GM18861 (cell line): ENCODE data around the gene PTH1R.

Source experiments
- ATAC-seq: cut with Tn5 transposase; IDR thresholded peaks from one replicate; pipeline ENCODE4 v1.9.1; 2021; ENCODE audit not compliant: unreplicated experiment

PTH1R gene

DNA sequence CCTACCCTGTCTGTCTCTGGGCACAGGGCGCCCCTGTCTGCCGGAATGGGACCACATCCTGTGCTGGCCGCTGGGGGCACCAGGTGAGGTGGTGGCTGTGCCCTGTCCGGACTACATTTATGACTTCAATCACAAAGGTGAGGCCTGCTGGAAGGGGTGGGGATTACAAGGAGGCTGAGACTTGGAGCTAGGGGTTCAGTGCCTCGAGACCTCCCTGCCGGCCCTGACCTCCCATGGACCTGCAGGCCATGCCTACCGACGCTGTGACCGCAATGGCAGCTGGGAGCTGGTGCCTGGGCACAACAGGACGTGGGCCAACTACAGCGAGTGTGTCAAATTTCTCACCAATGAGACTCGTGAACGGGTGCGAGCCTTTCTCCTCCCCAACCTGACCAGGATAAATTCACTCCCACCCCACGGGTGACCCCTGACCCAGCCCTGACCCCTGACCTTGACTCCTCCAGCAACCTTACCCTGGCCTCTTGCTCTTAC lies 20.4 kb downstream of the PTH1R start:
- no peak for ATAC-seq

DNA sequence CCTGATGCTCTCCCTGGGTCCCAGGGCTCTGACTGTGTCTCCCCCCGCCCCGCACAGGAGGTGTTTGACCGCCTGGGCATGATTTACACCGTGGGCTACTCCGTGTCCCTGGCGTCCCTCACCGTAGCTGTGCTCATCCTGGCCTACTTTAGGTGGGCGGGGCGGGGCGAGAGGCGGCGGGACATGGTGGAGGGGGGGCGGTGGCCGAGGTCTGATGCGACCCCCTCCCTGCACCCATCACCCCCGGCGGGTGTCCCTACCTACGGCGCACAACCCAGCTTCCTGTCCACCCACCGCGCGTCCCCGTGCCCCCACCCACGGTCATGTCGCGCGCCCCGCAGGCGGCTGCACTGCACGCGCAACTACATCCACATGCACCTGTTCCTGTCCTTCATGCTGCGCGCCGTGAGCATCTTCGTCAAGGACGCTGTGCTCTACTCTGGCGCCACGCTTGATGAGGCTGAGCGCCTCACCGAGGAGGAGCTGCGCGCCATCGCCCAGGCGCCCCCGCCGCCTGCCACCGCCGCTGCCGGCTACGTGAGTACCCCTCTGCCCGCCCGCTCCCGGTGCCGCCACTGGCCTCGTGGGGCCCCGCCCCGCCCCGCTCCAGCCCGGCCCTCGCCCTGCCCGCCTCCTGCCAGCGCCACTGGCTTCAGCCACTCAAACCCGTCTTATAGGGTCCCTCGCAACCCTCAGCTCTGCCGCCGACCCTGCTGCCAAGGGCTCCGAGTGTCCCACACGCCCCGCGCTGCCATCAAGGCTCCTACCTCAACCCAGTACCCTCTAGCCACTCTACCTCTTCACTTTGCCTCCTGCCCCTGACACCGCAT lies 21.0 kb downstream of the PTH1R start:
- ATAC-seq, result no peak

DNA sequence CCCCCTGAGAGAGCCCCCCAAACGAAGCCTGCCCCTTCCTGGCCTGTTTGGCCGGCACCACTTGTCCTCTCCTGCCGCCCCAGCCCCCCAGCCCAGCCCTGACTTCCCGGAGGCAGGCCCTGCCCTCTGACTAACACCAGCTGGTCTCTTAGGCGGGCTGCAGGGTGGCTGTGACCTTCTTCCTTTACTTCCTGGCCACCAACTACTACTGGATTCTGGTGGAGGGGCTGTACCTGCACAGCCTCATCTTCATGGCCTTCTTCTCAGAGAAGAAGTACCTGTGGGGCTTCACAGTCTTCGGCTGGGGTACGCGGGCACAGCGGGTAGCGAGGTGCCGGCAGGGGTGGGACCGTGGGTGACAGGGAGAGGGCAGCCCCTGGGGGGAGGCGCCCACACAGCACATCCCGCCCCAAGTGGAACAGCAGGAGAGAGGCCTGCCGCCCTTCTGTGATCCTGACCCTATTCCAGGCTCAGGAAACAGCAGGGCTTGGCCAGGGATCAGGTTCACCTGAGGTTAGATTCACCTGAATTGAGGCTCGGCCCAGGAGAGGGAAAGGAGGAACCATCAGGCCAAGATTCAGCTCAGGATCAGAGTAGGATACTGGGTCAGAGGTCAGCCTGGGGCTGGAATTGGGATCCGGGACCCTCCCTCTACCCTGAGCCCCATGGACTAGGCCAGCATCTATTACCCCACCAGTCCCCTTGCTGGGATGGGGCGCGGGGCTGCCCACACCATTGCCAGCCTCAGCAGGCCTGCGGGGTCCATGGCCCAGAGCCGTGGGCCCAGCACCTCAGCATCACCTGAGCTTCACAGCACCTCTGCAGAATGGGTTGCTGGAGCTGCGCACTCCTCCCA lies 21.9 kb downstream of the PTH1R start:
- ATAC-seq, result no peak

DNA sequence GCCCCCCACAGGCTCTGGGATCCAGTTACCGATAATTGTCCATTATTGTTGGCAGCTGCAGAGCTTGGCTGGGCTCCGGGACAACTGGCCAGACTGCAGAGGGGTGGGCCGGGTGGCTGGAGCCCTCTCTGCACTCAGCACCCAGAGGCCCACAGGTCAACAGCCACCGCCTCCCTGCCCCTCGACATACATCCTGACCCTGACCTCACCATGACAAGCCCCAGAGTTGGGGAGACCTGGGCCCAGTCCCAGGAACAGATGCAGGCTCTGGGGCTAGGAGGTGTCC lies 22.4 kb downstream of the PTH1R start:
- ATAC-seq, result no peak

DNA sequence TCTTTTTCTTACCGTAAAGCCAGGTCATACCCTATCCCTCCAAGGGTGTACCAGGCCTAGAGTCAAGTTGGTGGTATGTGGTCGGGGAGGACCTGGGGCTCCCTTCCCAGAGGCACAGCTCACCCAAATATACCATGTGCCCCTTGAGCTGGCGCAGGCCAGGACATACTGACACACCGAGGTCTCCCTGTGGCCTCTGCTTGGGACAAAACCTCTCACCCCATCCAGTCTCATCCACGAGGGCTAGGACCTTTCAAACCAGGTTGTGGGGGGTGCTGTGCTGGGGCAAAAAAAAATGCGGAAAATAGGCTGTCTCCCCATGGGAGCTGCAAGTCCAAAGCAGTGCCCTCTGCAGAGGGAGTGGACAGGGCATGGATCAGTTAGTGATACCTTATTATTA lies 22.8 kb downstream of the PTH1R start:
- no peak for ATAC-seq

DNA sequence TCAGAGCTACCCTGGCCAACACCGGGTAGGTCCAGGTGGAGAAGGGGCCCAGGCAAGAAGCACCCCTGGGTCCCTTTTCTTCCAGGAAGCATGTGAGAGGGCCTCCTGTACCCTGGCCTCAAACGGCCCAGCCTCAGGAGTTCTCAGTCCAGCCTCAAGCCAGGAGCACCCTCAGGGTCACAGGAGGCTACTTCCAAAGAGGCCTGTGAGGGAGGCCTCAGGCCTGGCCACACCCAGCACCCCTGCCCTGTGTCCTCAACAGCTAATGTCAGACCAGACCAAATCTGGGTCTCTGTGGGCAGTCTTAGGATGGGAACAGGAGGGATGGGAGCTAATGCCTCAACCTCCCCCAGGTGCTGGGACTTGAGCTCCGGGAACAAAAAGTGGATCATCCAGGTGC lies 23.5 kb downstream of the PTH1R start:
- ATAC-seq, result no peak

- no peak for ATAC-seq
These were observed 24.2 kb downstream of the PTH1R start for GRCh38 chr3:46901591-46902187.

DNA sequence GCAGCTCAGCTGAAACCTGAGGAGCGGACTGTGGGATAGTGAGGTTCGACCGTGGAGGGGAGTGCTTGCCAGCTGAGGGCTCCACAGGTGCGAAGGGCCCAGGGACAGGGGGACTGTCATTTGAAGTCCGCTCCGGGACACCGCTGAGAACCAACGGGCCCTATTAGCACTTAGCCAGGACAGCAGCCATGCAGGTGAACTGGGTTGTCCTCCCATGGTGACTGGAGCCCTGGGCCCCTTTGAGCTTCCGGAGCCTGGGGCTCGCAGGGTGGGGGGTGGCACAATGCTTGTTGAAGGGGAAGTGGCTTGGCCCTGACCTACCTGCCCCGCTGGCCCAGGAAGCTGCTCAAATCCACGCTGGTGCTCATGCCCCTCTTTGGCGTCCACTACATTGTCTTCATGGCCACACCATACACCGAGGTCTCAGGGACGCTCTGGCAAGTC lies 24.7 kb downstream of the PTH1R start:
- no peak for ATAC-seq

- no peak for ATAC-seq
These were observed 26.1 kb downstream of the PTH1R start for GRCh38 chr3:46903341-46904302.

- no peak for ATAC-seq
These were observed 27.0 kb downstream of the PTH1R start for GRCh38 chr3:46904303-46905212.

GRCh38 chr3:46905213-46905560 lies 27.7 kb downstream of the PTH1R start:
- ATAC-seq, result no peak

- ATAC-seq, result no peak
These were observed 28.3 kb downstream of the PTH1R start for GRCh38 chr3:46905661-46906451.

- no peak for ATAC-seq
These were observed 29.0 kb downstream of the PTH1R start for GRCh38 chr3:46906471-46907058.

- ATAC-seq, result no peak
These were observed 29.8 kb downstream of the PTH1R start for GRCh38 chr3:46907271-46907670.

GRCh38 chr3:46907960-46908293 lies 30.4 kb downstream of the PTH1R start:
- ATAC-seq, result no peak

DNA sequence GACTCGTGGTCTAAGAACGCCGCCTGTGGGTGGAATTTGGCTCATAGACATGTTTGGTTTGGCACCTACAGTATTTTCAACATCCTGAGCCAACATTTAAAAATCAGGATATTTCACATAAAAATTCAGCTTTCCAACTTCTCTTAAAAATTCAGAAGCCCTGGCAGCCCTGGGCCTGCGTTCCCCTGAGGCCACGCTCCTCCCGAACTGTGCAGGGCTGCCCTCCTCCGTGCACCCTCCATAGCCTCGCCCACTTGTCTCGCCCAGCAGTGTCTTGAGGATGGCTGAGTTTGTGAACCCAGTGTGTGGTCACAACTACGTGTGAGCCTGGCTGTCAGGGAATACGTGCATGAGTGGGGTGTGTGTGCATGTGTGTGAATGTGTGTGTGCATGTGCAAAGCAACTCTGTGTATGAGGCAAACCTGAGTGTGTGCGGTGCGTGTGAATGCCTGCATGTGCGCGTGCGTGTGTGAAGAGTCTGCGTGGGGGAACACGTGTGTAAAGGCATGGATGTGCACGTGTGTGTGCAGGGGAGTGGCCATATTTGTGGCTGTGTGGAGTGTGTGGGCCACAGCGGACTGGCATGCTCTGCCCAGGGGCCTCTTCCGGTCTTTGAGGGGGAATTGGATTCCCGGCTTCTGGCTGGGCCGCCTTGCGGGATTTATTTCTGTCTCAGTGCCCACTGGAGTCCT lies 30.9 kb downstream of the PTH1R start:
- ATAC-seq, result no peak

DNA sequence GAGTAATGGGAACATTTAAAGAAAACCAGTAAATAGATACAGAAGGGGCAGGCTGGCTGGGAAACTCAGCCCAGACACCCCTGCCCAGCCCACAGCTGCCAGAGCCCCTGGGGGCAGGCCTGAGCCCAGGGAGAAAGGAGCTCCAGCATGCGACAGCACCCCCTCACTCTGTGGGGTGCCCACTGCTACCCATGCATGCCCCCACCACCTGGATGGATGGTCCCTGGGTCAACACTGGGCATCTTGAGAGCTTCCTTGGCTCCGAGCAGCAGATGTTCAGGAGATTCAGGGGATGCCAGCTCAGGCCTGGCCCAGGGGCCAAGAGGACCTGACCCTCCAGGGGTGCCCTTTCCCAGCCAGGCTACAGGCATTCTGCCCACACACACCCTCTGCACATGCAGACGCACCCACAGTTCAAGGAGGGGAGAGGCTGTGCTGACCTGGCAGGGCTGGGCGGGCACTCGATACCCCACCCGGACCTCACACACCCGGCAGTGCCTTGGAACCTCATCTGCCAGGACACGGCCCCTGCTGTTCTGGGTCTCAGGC lies 31.5 kb downstream of the PTH1R start:
- no peak for ATAC-seq
